Bone marrow (tissue), 2 donors: ENCODE measurements around the gene COL1A2.

Experiments
- DNase-seq, 2 donors: peaks; one replicate each; lab custom pipeline; 2025; lab: John Stamatoyannopoulos, UW

Gene COL1A2

GRCh38 chr7:94394437-94395140, at the start of gene COL1A2:
Gene COL1A2, plus strand, starts transcription at chr7:94394895. Its CDS starts 137 bp downstream, at chr7:94395032.
- no peak for DNase-seq

- DNase-seq: no peak
Measured at GRCh38 chr7:94345907-94346306, 48.8 kb upstream of the COL1A2 start.

- DNase-seq: no peak
Measured at GRCh38 chr7:94348142-94348541, 46.6 kb upstream of the COL1A2 start.

- no peak for DNase-seq
Measured at GRCh38 chr7:94350734-94351133, 44.0 kb upstream of the COL1A2 start.

DNA sequence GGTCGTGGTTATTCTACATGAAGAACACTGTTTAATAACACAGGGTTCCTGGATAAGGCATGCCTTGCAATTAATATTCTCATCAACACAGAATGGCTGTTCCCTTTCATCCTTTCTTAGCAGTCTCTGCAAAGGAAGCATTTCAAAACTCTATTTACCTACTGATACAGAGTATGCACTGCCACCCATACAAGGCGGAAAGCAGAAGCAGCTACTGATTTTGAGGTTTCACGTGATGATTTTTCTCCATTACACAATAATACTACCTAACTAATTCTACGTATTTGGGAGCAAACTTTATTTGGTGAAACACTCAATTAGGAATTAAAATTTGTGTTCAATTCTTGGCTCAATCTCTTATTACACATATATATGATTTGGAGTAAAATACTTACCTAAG, 43.0 kb upstream of the COL1A2 start:
- DNase-seq: no peak

GRCh38 chr7:94352887-94353286, 41.8 kb upstream of the COL1A2 start:
- no peak for DNase-seq

DNA sequence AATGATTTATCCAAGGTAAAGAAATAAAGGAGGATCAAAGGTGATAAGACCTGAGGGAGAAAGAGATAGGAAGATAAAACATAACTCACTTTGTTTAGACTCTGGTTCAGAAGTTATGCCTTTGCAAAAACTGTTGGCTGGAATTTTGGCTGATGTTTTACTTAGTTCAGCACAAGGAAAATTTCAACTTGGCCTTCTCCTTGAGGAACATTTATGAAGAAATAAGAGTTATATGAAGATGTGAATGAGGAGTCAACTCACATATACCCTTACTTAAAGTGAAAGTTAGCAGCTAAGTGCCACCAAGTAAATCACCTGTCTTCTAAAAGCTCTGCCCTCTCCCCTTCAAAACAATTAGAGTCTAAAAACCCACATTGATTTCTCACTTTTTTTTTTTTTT, 39.7 kb upstream of the COL1A2 start:
- no peak for DNase-seq

DNA sequence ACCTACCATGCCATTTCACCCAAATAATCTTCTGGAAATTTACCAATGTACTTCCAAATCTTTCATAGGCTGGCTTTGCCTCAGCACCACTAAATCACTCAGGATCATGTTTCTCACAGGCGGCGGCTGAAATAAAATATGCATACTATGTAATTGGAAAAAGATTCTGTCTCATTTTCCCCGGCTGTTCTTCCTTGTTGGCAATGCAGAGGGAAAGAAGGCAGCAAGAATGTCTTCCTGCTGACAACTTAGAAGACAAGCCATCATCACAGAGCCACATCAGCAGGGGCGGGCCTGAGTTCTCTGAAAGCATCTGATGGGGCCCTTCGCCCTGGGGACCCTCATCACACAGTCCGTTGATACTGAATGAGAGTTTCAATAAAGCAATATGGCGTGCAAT, 39.2 kb upstream of the COL1A2 start:
- DNase-seq: no peak

DNA sequence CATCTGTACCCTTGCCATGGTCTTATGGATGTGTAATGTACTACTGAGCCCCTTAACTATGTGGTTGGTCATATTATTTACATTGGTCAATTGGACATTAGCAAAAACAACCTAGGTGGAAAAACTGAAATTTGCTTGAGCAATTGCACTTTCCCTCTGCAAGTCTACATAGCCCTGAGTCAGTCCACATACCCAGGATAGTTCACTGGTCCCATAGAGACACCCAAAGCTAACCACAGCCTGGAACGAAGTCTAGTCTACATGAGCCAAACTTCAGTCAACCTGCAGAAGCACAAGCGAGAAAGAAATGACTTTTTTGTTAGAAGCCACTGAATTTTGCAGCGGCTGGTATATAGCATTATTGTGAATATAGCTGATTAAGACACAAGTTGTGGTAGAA, 37.6 kb upstream of the COL1A2 start:
- no peak for DNase-seq

- DNase-seq: no peak
Measured at GRCh38 chr7:94360926-94361325, 33.8 kb upstream of the COL1A2 start.

- DNase-seq: no peak
Measured at GRCh38 chr7:94362276-94362675, 32.4 kb upstream of the COL1A2 start.

GRCh38 chr7:94364816-94365215, 29.9 kb upstream of the COL1A2 start:
- DNase-seq: no peak

- no peak for DNase-seq
Measured at GRCh38 chr7:94366163-94366562, 28.5 kb upstream of the COL1A2 start.

DNA sequence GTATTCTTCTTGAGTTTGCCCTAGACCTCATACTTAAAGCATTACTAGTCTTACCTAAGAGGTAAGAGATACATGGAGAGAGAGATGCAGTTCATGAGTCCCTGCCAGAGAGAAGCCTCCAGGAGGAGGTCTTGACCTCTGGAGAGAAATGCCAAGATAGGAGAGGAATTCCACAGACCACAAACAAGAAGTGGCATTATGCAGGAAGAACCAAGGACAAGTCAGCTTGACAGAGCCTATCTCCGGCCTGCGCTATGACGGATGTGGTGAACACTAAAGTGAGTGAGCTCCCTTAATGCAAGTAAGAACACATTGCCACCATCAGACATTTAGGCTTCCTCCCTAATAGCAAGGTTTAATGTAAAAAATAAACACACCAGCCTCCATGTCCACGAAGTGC, 27.9 kb upstream of the COL1A2 start:
- no peak for DNase-seq

- no peak for DNase-seq
Measured at GRCh38 chr7:94367949-94368348, 26.7 kb upstream of the COL1A2 start.

DNA sequence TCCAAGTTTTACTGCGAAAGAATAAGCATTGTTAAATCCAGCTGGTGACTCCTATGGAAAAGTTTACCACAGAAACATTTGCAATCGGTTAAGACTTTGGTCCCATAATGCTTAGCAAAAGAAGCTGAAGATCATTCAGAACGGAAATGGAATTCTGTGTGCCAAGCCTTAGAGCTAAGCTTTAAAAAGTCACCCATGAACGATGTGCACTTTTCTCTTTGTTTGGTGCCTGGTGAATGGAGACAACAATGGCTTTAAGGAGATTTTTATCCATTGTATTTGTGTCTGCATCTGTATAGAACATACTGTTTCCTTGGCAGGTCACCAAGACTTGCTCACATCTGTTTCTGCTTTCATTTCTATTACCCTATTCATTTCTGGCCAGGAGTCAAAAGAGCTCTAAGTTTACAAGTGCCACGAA, 26.3 kb upstream of the COL1A2 start:
- DNase-seq: no peak

GRCh38 chr7:94374231-94374630, 20.5 kb upstream of the COL1A2 start:
- DNase-seq: no peak

DNA sequence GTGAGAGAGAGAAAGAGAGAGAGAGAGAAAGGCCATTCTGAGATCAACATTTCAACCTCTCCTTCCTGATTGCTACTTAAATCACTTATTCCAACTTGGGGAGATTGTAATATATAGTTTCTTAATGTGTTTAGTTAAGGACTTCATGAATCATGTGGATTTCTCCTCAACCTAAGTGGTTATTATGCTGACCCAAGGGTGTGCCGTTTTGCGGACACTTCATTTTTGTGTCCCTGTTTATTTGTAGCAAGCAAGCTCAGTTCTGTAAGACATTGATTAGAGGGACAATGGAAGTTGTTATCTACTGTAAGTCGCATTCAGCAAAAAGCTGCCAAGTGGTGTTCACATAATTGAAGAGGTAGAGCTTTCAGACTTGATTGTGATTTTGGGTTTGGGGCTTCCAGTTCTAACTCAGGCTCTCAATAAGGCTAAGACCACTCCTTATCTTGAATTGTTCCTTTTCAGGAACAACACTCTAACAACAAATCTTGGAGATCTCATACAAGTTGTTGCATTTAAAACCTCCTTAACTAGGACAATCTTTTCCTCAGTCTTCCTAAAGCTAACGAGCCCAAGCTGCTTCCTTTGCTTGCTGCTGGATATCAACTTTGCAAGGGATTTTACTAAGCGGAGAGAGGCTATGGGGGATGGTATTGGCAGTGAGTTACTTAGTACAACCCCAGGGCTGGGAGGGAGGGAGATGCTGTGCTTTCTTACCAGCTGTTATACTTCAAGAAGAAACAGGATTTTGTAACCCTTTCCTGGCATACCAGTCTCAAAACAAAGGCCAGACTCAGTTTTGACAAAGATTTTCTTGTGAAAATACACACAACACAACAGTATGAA, 19.8 kb upstream of the COL1A2 start:
- DNase-seq: no peak

DNA sequence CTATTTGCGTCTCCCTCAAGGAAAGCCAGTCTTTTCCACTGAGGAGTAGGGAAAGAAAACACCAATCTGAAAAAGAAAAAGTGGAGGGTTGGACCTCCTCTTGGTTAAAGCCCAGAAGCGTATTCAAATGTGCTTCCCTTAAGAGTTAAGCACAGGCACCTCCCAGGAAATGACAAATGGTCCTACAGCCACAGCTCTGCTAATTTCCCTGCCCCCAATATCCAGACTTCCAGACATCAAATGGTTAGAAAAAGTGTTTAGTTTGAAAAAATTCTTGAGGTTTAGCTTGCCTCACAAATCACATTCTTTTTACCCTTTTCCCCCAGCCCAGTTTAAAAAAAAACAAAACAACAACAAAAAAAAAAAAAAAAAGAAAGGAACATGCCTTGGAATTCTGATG, 19.0 kb upstream of the COL1A2 start:
- DNase-seq: no peak

GRCh38 chr7:94376281-94376680, 18.4 kb upstream of the COL1A2 start:
- no peak for DNase-seq

DNA sequence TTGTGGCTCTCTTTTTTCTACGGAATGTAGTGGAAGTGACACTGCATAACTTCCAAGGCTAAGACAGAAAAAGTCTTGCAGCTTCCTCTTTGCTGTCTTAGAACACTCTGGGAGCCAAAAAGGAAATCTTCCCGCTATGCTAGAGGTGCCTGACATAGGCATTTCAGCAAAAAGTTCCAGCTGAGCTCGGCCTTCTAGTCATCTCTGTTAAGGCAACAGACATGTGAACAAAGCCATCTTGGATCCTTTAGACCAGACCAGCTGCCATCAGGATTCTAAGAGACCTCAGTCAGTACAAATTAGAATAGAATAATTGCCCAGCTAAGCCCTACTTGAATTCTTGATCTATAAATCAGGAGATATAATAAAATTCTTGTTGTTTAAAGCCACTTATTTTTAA, 16.3 kb upstream of the COL1A2 start:
- DNase-seq: no peak

DNA sequence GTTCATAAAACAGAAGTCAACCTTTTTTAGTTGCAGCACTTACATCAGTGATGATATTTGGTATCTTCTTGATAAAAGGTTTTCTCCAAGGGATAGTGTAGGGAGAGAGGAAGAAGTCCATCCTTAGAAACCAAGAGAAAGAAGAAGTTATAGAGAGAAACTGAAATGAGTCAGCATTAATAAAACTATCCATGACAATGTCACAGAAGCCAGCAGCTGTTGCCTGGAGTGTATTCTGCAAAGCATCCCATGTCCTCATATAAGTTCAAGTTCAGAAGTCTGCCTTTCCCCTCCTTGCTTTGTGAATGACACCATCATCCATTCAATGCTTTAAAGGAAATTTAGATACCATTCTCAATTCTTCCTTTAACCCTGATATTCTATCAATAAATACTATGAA, 14.4 kb upstream of the COL1A2 start:
- DNase-seq: no peak

- DNase-seq: no peak
Measured at GRCh38 chr7:94382132-94382531, 12.6 kb upstream of the COL1A2 start.

DNA sequence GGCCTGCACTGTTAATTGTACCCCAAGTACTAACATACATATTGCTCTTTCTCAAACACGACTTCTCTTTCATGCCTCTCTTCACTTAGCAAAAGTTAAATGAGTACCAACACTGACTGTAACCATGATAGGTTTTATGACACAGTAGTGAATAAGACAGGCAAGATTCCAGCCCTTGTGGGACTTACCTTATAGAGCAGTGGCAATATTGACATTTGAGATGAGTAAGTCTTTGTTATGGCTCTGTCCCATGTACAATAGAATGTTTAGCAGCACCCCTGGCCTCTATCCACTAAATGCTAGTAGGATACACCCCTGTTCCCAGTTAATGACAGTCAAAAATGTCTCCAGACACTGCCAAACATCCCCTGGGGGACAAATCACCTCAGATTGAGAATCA, 11.9 kb upstream of the COL1A2 start:
- no peak for DNase-seq
